Stimulated activated CD8-positive, alpha-beta memory T cell treated with anti-CD3 and anti-CD28 coated beads, Interleukin-7, amount 100 ng/mL, for 4 hours (primary cell): ENCODE data around the gene BDKRB2.

Experiments
- DNase-seq, 2 donors: peaks; one replicate each; pipeline ENCODE4 v3.0.0-alpha.2; 2020; ENCODE audit warnings: low read depth in 2 of 2

The BDKRB2 gene

DNA sequence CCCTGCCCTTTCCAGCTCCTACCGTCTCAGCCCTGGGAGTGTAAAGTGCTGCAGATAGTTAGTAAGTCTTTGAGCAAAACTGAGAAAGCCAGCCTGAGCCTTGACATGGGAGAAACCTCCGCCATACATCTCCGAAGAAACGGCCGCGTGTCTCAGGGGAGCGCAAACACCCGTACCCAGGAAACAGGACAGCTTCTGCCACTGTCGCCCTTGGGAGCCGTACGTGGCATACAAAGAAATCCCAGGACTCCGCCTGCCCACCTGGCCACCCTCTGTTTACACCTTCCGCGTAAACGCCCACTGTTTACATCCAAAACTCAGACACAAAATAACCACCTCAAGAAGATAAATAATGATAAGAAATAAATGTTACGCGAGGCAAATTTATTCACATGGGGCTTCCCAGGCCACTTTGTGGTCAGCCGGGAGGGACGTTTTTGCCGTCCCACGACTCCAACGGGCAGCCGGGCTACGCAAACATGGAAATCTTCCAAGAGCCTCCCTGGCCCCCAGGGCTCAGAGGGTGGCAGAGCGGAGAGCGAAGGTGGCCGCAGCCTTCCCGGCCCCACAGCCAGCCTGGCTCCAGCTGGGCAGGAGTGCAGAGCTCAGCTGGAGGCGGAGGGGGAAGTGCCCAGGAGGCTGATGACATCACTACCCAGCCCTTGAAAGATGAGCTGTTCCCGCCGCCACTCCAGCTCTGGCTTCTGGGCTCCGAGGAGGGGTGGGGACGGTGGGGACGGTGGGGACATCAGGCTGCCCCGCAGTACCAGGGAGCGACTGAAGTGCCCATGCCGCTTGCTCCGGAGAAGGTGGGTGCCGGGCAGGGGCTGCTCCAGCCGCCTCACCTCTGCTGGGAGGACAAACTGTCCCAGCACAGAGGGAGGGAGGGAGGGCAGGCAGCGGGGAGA is at the start of gene BDKRB2:
TSS of gene BDKRB2 (plus strand) at position 689 of the 908 bp plus-strand sequence. CDS start 32,269 bp downstream, outside the sequence.
- no peak for DNase-seq

DNA sequence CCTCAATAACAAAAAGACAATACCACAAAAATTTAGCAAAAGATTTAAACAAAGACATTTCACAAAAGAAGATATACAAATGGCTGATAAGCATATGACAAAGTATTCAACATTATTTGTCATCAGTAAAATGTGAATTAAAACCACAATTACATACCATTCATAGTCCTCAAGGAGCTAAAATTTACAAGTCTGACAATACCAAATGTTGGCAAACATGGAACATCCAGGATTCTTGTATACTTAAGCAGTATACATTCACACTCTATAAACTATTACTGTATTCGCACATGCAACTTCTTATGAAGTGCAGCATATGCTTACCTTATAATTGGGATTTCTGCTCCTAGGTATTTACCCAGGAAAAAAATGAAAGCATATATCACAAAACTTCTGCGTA is 49.7 kb upstream of the BDKRB2 start:
- no peak for DNase-seq

DNA sequence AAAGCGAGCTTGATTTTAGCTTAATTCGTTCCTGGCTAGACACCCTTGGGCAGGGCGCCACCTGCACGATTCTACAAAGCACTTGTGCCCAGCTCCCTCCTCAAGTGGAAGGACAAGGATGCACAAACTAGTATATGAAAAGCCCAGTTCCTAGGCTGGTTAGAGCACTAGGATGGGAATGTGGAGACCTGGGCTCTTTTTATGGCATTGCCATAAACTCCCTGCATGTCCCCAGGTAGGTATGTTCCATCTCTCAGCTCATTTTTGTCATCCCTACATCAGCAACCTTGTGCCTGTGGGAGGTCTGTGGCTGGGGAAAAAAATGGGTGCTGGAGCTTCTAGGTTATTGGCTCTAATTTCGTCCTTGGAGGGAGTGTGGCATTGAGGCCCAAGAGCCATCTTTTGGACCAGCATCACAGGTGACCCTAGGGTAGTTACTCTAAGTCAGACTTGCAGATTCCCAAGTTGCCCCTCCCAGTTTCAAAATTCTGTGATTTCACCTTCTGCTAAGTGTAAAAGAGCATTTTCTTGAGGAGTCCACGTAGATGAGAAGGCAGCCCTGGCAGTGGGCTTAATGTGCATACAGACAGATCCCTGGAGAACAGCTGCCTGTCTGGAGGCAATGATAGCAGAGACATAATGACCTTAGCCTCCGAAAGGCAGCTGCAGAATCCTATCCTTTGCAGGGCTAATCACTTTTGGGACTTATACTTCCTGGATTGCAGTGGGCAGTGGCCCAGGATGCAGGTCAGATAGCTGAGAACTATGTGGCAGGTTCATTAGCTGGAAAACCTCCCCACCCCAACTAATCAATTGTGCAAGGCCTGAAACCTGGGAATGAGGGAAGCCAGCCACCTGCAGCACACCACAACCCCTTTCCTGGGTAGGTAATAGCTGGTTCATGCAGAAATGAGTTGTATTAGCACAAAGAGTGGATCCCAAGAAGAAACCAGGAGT is 47.6 kb upstream of the BDKRB2 start:
- no peak for DNase-seq

DNA sequence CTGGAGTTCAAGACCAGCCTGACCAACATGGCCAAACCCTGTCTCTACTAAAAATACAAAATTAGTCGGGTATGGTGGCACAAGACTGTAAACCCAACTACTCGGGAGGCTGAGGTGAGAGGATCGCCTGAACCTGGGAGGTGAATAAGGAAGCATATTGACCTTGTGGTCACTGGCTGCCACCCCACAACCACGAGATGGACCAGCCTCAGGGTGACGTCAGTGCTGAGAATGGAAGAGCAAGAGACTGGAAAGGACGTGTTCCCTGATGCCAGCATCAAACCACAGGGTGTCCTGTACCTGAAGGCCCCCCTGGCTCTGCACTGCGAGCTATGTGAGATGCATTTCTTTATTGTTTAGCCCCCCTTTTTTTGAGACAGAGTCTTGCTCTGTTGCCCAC is 45.9 kb upstream of the BDKRB2 start:
- DNase-seq = no peak

DNA sequence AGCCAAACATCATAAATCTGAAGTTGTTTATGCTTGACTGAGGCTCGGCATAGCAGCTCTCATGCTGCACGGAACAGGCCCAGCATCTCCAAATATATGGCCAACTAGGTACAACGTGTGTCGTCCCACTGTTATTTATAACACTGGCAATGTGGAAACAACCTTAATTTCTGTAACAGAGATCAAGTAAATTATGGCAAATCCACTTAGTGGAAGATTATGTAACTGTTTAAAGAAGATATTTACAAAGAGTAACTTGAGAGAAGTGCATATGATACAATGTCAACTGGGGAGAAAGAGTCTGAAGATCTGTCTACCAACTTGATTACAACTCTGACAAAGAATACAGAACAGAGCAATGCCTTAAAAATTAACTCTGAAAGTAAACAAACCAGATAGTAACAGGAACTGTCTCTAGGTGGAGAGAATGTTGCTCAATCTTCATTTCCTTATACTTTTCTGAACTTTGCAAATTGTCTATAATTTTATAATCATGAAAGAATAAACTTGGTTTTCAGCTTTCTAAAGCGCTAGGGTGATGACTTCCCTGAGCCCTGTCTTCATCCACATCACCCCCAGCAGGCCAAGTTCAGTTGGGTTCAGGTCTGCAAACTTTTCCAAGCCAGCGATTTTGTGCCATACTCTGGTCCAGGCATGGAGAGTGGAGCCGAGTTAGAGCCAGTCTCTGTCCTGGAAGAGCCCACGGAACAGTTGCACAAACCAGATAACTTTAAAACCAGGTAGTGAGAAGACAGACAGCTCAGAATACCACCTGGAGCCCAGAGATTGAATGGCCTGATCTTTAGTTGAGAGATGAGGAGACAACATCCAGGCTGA is 44.3 kb upstream of the BDKRB2 start:
- no peak for DNase-seq

DNA sequence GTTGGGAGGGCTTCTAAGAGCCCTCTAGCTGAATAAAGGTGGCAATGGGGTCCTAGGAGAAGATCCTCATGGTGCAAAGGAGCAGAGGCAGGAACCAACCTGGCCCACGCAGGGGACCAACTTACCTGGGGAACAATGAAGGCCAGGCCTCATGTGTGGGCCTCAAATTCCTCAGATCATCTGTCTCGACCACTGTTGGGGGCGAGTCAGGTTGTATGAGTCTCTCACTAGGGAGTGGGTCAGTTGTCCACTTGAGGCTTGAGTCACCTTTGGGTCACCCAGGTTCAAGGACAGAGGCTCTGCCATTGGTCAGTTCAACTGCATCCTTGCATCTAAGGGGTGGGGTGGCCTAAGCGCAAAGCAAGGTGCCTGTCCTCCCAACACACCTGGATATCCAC is 43.7 kb upstream of the BDKRB2 start:
- no peak for DNase-seq

DNA sequence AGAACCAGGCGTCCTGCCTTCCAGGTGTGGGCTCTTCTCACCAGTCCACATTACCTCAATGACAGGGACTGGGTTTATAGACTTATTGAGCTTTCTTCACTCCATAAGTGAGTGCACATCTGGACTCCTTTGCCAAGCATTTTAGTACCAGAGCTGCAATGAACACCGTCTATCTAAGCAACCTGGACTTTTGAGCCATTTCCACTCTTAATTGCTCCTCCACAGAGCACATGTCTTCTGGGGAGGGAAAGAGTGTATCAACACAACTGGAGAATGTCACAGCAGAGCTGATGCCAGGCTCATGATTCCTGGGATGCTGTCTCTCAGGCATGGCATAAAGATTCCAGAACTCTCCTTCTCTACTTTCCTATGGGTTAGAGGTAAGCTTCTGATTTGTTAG is 43.0 kb upstream of the BDKRB2 start:
- no peak for DNase-seq

DNA sequence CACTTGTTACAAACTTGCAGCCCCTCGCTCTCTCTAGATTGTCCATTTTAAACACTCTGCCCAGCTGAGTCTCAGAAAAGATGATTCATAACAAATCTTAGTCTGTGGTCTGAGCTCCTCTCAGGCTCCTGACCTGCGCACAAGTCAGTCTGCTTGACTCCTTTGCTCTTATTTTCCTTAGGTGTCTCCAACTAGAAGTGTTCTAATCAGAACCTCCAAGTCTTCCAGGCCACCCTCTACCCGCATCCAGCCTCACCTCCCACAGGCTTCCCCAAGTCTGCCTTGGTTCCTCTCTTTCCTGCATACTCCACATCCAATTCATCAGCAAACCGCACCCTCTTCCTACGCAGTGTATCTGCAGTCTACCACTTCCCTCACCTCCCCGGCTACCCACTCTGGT is 42.4 kb upstream of the BDKRB2 start:
- no peak for DNase-seq

DNA sequence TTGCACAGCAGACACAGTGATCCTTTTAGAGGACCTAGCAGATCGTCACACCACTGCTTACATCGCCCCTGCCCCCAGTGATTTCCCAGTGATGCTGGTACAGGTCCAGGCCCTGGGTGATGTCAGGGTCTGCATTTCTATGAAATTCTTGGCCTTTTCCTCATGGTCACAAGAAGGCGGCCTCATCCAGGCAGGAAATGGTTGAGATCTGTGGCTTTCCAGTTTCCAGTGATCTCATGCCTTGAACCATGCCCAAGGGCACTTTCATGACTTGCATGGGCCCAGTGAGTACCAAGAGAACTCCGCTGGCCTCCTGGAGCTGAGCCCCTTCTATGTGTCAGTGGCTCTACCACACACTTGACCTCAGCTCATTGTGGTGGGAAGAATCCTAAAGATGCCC is 41.9 kb upstream of the BDKRB2 start:
- DNase-seq = no peak

DNA sequence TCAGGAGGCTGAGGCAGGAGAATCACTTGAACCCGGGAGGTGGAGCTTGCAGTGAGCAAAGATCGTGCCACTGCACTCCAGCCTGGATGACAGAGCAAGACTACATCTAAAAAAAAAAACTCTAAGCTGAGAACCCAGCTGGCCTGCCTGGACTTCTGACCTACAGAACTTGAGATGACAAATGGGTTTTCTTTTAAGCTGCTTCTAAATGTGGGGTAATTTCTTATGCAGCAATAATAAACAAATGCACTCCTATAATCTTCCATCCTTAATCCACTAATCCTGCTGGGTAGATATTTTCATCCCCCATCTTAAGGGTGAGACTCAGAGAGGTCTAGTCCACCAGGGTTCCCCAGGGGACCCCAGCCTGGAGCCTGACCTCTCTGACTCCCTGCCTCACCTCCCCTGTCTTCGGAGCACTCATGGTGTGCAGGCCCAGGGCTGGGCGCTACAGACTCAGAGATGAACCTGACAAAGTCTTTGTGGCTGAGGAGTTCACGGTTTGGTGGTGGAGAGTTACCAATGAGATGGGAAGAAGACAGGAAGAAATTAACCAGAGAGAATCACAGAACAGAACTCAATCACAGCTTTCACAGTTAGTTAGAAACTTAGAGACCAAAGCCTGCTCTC is 39.7 kb upstream of the BDKRB2 start:
- no peak for DNase-seq

DNA sequence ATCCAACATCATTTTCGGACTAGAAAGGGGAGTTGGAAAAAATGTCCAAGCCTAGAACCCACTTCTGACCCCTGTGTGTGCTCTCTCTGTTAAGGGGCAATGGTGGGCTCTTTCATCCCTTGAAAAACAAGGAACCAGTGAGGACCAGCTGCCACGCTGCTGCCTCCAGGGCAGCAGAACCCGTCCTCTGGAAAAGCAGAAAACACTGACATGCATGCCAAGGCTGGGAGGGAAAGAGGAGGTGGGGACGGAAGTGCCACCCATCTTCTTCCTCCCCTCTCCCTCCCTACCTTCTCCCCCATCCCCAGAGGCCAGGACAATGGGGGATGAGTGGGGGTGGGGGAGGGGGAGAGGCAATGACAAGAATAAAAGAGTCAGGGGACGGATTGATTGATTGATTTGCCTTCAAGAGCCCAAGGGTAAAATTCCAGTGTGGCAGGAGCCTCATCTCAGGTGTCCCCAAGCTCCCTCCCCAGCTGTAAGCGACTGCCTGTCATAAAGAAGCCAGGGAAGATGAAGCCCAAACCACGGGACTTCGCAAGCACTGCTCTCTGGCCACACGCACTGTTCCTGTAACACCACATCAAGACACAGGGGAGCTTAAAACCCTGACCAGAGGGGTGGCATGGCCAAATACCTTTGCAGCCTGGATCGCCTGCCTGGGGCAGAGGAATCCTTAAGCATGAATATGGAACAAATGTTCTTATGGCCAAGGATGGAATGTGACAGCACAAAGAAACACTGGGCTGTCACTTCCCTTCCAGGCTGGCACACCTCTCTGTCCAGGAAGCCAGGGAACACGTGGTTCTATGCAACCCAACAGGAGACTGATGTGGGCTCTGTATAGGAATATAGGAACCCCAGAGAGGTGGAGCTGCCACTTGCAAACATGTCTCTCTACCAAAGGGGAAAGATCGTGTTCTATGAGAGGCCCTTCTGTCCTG is 38.9 kb upstream of the BDKRB2 start:
- no peak for DNase-seq

DNA sequence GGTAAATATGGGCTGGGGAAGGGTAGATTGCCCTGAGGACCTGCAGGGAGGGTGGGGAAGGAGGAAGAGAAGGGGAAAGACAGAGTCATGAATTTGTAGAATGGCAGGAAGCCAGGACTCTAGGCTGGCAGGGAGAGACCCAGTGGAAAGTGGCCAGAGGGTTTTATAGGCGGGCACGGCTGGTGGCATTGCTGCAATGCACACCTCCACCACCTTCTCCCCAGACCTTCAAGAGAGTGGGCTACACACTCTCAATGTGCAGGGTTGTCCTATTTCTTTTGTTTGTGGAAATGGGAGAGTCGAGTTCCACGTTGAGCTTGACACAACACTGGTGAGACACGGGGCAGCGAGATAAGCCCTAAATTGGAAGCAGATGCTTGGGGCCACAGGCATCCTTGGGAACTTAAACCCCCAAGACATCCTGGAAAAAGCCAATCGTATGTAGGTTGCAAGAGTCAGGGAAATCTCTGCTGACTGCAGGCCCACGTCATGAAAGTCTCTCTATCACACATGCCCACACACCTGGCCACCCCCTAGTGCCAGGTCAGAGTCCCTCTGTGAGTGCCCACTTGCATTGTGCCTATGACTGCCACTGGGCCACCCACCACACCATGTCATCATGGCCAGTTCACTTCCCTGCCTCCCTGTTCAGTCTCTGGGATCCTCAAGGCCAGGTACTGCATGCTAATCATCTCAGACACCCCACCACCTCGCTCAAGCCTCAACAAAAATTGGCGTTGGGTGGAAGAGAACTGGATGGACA is 38.0 kb upstream of the BDKRB2 start:
- DNase-seq = no peak

DNA sequence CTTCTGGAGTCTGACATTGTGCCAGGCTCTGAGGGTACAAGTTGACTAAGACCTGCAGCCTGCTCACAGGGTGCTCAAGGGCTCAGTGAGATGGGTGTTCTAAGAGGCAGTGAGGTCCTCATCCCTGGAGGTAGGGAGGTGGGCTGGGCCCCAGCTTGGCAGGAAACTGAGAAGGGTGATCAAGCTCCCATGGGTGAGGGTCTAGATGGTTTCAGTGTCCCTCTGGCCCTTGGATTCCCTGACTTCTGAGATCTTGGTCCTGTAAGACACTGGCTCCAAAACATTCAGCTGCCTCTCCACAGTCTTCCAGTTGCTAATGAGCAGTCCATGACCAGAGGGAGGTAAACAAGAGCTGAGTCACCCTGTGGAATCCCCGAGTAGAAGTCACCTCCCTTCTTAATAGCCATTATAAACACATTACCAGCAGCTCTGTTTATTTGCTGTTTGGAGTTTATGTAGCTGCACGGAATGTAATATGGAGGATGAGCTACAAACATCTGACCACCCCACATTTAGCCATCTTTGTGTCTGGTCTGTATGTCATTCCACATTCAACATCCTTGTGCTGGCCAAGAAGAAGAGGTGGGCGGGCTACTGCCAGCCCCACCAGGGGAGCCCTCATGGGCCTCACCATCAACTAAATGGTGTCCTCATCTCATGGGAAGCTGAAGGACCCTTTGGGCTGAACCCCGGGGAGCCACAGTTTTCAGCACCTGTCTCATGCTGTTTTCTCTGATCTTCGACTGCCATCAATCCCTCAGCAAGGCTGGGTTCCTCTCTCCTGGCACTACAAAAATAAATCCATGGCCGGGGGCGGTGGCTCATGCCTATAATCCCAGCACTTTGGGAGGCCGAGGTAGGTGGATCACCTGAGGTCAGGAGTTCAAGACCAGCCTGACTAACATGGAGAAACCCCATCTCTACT is 37.2 kb upstream of the BDKRB2 start:
- no peak for DNase-seq

DNA sequence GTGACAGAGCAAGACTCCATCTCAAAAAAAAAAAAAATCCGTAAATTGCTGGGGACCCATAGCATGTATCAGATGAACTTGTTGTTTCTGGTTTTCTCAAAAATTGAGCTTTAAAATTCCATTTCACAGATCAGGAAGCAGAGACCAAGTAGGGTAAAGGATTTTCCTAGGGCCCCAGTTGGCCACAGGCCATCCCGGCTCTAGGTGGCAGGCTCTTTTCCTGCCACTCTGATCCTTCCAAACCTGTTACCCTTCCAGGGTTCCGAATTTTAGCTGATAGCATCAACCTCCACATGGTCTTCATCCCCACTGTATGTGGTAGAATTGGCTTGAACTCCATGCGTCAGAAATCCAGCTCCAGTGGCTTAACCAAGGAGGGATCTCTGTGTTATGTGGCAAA is 36.1 kb upstream of the BDKRB2 start:
- no peak for DNase-seq

DNA sequence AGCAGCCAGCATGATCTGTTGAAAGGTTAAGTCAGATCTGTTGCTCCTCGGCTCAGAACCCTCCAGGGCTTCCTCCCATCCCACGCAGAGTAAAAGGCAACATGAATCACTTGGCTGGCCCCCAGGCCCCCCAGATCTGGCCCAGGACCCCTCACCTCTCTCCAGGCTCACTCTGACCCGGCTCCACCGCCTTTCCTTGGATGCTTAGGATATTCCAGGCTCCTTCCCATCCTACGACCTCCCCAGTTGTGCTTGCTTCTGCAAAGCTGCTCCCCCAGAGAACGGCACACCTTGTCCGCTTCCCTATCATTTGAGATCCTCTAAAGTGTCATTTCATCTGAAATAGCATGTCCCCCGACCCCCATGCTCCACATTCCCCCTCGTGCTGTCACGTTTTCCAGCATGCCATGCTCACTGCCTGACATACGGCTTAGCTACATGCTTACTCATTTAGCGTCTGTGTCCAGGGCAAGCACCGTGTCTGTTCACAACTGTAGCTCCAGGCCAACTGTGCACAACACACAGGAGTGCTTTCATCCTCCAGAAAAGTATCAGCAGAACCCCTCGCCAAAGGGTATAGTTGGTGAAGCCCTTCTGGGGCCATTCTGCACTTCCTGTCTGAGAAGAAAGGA is 33.6 kb upstream of the BDKRB2 start:
- no peak for DNase-seq

DNA sequence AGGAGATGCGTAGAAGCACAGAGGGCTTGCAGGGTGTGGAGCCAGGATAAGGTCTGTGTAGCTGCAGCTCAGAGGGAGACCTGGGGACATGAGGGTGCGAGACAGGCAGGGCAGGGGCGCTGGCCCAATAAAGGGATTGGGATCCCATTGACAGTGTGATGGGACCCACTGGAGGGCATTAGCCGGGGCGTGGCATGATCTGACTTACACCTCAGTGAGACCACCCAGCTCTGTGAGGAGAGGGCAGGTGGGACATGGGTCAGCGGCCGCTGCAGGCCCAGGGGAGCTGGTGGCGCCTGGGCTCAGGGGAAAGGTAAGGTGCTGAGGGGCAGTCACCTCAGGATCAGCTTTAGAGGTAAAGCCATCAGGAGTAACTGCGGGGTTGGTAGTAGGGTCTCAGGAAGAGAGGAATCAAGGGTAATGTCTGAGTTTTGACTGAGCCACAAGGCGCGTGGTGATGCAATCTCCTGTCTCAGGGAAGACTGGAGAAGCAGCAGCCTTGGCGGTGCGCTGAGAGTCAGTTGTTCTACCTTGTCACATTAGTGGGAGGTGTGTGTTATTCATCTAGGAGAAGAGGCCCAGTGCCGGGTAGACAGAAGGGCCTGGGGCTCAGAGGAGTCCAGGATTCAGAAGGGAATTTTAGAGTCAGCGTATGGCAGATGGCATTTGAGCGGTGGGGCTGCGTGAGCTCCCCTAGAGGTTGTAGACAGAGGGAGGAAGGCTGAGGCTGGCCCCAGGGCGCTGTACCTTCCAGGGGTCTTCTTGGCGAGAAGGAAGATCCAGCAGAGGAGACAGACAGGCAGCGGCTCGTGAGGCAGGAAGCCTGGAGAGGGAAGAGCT is 30.8 kb upstream of the BDKRB2 start:
- DNase-seq = no peak

DNA sequence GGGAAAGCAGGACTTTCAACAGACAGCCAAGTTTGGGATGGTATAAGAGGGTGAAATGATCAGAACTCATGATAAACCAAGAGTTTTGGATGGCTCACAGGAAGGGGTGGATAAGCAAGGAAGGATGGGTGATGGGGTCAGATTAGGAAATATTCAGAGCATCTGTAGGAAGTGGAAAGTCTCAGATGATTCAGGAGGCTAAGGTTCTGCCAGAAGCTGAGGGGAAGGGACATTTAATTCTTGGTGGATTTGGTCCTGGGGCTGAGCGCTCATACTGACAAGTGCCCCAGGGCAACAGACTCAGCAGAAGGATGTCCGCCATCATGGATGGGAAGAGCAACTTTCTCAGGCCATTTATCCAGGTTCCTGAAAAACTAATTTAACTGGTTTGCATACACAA is 28.4 kb upstream of the BDKRB2 start:
- DNase-seq = no peak
